ENCODE measurements around the gene ZNF581.

GRCh38 chr19:55670280-55671053, 27.0 kb downstream of the ZNF581 start:
- TF ChIP-seq CTCF (IDR thresholded peaks at IDR 0.05) (no peak), POLR2AphosphoS5 (IDR thresholded peaks at IDR 0.05) (no peak), POLR2A (IDR thresholded peaks at IDR 0.05) (no peak)

All from suprapubic skin (tissue), 4 donors.